Measurements from ENCODE around the gene FOXA2. TPM values are rescaled to one million over a fixed set of nuclear protein-coding genes. Genes with fewer than 3 reads are reported as not detected.

The FOXA2 gene
- total and polyA plus RNA-seq, 2 of the 13 experiments (the other 11 are each of a cell fraction or from before 2014, with no cell fraction given) = 8.8 to 12.2 TPM

DNA sequence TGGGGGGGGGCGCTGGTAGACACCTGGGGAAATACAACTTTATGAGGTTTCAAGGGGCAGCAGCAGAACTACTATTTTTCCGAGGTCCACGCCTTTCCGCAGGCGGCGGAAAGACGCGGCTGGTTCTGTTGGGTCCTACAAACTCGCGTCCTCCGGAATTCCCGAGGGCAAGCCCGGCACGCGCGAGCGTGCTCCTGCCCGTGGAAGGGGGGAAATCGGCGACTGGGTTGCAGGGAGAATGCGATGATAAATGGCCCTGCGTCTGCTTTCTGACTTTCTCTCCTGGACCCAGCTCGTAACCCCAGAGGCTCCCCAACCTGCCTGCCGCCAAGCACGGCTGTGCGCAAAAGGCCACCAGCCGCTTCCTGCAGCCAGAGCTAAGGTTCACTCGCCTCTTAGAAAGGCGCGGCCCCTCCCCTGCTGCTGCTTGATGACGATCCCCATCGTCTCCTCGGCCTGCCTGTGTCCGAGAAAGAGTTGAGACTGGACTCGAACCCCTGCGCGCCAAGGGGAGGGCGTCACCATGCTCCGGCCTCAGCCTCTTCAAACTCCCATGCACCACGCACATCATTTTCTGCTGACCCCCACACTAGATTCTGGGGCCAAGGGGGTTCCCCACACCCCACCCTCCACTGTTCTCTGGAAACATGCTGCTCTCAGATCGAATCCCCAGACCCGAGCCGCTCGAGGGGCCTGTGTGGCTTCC lies 6.7 kb downstream of the FOXA2 start (continued):
- TF ChIP-seq, protein P1, sequence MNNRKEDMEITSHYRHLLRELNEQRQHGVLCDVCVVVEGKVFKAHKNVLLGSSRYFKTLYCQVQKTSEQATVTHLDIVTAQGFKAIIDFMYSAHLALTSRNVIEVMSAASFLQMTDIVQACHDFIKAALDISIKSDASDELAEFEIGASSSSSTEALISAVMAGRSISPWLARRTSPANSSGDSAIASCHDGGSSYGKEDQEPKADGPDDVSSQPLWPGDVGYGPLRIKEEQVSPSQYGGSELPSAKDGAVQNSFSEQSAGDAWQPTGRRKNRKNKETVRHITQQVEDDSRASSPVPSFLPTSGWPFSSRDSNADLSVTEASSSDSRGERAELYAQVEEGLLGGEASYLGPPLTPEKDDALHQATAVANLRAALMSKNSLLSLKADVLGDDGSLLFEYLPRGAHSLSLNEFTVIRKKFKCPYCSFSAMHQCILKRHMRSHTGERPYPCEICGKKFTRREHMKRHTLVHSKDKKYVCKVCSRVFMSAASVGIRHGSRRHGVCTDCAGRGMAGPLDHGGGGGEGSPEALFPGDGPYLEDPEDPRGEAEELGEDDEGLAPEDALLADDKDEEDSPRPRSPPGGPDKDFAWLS (CRISPR knock-in tag; IDR thresholded peaks at IDR 0.05; ENCODE audit: borderline replicate concordance) = no peak
- TF ChIP-seq MIER2 (CRISPR knock-in tag; IDR thresholded peaks at IDR 0.05) = no peak
- TF ChIP-seq POLR2AphosphoS5 (IDR thresholded peaks at IDR 0.05; ENCODE audit: low read depth, low read length) = peak; percentile 58; the same call in 1 of the 2 replicates
- no peak; the same call in 1 of the 2 replicates for TF ChIP-seq HIC2 (CRISPR knock-in tag; IDR thresholded peaks at IDR 0.05; ENCODE audit: low read depth)
- TF ChIP-seq ZNF75D (CRISPR knock-in tag; IDR thresholded peaks at IDR 0.05; ENCODE audit: borderline replicate concordance) = no peak
- peak; percentile 41; the same call in 1 of the 2 replicates for TF ChIP-seq NKX3-1 (CRISPR knock-in tag; IDR thresholded peaks at IDR 0.05)
- TF ChIP-seq ESRRA (CRISPR knock-in tag; IDR thresholded peaks at IDR 0.05; ENCODE audit: low read depth) = no peak
- no peak for TF ChIP-seq KLF15 (CRISPR knock-in tag; IDR thresholded peaks at IDR 0.05; ENCODE audit: borderline replicate concordance)
- TF ChIP-seq PRDM10 (CRISPR knock-in tag; IDR thresholded peaks at IDR 0.05; ENCODE audit: low read depth) = no peak
- TF ChIP-seq BHLHE40 (IDR thresholded peaks at IDR 0.05; ENCODE audit: low read length) = no peak
- peak; percentile 75; the same call in 1 of the 2 replicates for TF ChIP-seq TGIF2 (CRISPR knock-in tag; IDR thresholded peaks at IDR 0.05)
- TF ChIP-seq, protein P2, sequence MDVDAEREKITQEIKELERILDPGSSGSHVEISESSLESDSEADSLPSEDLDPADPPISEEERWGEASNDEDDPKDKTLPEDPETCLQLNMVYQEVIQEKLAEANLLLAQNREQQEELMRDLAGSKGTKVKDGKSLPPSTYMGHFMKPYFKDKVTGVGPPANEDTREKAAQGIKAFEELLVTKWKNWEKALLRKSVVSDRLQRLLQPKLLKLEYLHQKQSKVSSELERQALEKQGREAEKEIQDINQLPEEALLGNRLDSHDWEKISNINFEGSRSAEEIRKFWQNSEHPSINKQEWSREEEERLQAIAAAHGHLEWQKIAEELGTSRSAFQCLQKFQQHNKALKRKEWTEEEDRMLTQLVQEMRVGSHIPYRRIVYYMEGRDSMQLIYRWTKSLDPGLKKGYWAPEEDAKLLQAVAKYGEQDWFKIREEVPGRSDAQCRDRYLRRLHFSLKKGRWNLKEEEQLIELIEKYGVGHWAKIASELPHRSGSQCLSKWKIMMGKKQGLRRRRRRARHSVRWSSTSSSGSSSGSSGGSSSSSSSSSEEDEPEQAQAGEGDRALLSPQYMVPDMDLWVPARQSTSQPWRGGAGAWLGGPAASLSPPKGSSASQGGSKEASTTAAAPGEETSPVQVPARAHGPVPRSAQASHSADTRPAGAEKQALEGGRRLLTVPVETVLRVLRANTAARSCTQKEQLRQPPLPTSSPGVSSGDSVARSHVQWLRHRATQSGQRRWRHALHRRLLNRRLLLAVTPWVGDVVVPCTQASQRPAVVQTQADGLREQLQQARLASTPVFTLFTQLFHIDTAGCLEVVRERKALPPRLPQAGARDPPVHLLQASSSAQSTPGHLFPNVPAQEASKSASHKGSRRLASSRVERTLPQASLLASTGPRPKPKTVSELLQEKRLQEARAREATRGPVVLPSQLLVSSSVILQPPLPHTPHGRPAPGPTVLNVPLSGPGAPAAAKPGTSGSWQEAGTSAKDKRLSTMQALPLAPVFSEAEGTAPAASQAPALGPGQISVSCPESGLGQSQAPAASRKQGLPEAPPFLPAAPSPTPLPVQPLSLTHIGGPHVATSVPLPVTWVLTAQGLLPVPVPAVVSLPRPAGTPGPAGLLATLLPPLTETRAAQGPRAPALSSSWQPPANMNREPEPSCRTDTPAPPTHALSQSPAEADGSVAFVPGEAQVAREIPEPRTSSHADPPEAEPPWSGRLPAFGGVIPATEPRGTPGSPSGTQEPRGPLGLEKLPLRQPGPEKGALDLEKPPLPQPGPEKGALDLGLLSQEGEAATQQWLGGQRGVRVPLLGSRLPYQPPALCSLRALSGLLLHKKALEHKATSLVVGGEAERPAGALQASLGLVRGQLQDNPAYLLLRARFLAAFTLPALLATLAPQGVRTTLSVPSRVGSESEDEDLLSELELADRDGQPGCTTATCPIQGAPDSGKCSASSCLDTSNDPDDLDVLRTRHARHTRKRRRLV (CRISPR knock-in tag; IDR thresholded peaks at IDR 0.05) = no peak; the same call in 1 of the 2 replicates
- 0 out of 2 replicates have a peak, but pooled peaks have one; percentile 9 for TF ChIP-seq ZNF614 (CRISPR knock-in tag; IDR thresholded peaks at IDR 0.05; ENCODE audit: borderline replicate concordance)
- no peak for TF ChIP-seq GLI4 (CRISPR knock-in tag; IDR thresholded peaks at IDR 0.05; ENCODE audit: borderline replicate concordance)
- peak; percentile 89; the same call in 1 of the 2 replicates for TF ChIP-seq BRD4 (CRISPR knock-in tag; IDR thresholded peaks at IDR 0.05)
